ENCODE data around the gene TMEM54.

Gene TMEM54

DNA sequence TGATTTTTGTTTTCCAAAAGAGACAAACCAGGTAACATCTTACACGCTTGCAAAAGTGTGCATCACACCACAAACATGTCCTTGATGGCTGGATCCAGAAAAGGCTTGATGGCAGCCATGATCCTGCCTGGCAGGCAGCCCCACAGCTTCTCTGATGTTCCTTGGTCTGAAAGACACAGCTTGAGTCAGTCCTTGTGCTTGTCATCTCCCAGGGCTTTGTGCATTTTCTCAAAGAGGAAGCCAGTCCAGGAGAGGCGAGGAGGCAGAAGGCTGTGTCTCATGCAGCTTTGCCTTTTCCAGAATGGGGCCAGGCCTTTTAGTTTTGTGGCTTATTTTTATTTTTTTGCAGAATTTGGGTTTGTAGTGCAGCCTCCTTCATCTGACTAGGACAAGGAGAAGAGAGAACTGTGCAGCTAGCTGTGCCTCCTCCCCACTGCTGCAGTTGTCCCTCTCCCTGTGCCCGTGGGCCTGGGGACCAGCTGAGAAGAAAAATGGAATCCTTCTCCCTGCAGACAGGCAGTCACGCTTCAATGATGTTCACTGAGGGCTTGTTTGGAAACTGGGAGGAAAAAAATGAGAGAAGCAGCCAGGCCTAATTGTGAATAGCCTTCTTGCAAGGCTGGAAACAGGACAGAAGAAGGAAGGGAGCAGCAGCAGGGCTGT, 37.8 kb downstream of the TMEM54 start:
- no peak for DNase-seq (ENCODE audit: low read depth)

DNA sequence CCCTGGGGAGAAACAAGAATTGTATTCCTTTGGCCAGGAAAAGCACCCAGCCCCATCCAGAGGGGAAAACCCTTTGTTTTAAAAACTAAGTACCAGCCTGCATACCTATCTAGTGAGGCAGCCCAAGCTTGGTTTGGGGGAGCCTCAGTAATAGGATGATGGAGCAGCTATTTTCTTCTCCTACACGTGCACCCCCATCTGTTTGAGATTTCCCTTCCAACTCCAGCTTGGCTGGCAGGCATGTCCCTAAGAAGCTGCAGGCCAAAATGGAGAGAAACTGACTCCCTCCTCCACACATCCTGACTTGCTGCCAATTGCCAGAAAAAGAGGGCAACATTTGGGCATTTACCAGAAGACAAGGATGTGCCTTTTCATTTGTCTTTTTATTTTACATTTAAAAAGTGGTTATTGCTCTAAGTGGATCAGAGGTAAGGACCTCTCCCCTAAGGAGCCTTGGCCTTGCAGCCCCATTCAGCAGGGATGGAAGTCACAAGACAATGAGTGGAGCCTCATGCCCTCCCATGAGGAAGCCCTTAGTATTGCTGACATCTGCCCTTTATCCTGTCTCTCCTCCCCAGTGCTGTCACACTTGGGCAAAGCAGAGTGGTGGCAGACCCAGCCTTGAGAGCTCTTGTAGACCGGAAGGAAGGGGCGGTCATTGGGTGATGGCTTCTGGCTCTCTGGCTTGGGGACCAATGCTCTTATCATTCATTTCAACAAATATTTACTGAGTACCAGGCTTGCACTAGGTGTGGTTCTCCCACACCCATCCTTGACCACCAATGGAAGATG, 39.1 kb downstream of the TMEM54 start:
- no peak for DNase-seq (ENCODE audit: low read depth)

DNA sequence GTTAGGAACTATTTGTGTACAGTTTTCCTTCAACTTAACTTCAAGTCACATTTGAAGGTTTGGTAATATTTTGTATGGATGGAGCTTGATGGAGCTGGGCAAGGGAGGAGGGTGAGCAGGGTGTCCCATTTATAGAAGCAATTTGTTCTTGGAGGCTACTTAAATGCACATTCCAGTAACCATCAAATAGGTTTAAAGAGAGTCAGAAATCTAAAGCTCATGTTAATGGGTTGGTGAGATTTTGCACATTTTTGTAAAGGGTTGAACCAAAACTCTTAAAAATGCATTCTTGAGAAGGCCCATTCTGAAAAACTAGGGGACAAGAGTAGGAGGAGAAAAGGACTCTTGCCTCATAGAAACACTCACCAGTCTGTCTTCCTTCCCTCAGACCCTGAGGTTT, 40.6 kb downstream of the TMEM54 start:
- no peak for DNase-seq (ENCODE audit: low read depth)

DNA sequence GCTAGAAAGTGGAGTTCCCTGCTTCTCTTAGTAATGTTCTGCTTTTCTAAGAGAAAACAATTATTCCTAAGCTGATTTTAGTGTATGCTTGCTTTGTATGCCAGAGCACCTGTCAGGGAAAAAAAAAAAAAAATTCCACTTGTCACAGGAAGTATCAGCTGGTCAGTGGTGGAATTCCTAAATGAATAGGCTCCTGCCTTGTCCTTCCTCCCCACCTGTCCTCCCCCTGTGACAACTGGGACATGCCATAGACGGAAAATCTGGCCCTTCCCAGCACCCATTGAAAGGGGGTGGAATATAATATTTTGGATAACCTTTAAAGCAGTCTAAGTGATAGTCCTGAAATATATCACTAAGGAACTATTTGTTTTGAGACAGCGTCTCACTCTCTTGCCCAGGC, 41.3 kb downstream of the TMEM54 start:
- no peak for DNase-seq (ENCODE audit: low read depth)

DNA sequence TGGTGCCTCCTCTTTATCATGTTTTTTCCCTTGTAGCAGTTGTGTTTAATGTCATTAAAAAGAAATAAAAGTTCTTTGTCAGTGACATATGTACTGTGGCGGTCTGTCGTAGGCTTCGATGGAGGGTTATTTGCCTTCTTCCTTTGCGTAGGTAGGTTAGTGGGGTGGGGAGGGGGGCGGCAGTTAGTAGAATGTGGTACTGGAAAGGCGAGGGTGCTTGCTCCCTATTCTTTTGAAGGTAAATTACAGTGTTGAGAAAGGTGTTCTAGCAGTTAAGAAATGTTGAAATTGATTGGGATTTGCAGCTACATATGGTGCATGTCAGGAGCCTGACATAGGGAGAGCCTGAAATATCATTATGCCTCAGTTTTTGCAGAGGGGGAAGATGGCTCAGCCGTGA, 42.4 kb downstream of the TMEM54 start:
- DNase-seq (ENCODE audit: low read depth) = no peak

DNA sequence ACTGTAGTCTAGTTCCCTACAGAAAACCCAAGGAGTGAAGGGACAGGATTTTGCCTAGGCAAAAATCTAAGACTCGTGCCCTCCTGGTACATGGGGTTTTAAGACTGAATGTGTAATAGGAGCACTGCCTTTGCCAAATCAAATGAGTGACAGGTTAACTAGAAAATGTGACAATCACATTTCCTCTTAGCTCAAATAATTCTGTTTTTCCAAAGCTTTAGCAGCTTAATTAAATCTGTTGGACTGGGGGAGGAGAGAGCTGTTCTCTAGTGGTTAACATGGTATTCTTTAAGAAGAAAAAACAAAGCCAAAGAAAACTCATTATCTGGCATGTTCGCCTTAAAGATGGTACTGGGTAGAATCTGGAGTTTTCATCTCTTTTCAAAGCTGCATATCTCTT, 43.1 kb downstream of the TMEM54 start:
- no peak for DNase-seq (ENCODE audit: low read depth)

DNA sequence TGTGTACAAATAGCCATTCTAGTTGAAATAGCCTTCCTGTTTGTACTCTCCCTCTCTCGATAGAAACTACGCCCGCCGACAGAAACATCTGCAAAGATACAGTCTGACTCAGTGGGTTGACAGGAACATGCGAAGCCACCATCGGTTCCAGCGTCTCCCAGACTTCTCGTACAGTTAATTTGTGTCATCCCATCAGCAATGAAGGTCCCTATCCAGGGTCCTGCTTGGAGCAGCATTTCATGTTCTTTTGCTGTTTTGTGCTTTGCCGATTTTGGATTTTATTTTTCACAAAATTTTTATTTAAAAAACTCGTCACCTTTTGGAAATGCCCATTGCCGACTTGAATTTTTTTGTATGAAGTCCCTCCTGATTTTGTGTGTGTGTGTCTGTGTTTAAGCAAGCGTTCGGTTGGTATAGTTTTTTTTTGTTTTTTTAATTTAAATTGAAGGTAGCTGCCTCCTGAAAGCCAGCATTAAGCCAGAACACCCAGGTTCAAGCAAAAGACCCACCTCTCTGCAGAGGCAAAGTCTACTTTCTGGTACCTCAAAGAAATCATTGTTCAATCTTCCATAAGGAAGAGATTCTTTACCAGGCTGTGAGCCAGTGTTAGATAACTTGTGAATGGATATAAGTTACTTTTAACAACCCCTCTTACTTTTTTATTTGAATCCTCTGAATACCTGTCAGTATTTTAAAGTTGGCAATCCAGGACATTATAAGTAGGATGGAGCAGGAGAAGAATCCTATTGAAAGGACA, 45.1 kb downstream of the TMEM54 start:
- no peak for DNase-seq (ENCODE audit: low read depth)

DNA sequence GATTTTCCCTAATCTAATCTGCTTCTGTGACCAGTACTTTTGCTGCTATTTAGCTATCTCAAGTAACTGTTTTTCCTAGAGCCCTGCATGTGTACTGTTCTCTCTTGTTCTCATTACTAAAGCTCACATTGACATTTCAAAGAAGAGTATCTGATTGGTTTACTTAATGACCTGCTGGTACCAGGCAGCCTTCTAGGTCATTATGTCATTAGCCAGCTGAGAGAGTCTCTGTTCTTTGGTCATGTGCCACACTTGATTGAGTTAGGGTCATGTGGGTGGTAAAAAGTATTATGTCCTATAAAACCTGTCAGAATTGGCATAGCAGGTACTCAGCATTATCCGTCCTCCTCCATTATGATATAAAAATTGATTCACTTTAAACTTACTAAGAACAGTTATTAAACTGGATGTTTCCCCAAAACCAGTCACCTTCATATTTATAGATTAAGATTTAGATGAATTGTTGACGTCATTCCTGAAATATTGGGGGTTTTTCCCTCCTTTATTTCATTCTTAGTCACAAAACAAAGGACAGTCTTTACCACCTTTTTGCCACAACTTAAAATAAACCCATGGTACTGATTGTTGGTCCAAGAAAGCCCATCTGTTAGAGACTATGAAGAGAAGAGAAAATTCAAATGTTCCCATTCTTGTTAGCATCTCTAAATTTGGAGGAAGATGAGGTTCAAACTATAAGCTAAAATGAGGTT, 52.7 kb downstream of the TMEM54 start:
- DNase-seq (ENCODE audit: low read depth) = no peak
